Neural crest cell (in vitro differentiated cells): ENCODE results near the gene CDC42EP3. TPM values are rescaled to one million over a fixed set of nuclear protein-coding genes. Genes with fewer than 3 reads are reported as not detected.

ENCODE experiments used
- DNase-seq: peaks from one replicate; pipeline ENCODE4 v3.0.0; 2021; ENCODE audit warnings: low read depth, mixed read lengths, low spot score
- H3K27ac Mint-ChIP-seq: one replicate; pipeline ENCODE4 v1.8.0; 2021; ENCODE audit warnings: mild to moderate bottlenecking, mixed read lengths; ENCODE audit not compliant: unreplicated experiment
- H3K27me3 Mint-ChIP-seq: 2 replicates; pipeline ENCODE4 v1.8.0; 2021; ENCODE audit warnings: low read depth, mild to moderate bottlenecking, mixed read lengths
- H3K36me3 Mint-ChIP-seq: 2 replicates; pipeline ENCODE4 v1.8.0; 2021; ENCODE audit warnings: low read depth, mild to moderate bottlenecking, mixed read lengths
- H3K4me1 Mint-ChIP-seq: 2 replicates; pipeline ENCODE4 v1.8.0; 2021; ENCODE audit warnings: mixed read lengths
- H3K4me3 Mint-ChIP-seq: one replicate; pipeline ENCODE4 v1.8.0; 2021; ENCODE audit warnings: mild to moderate bottlenecking, mixed read lengths
- H3K9me3 Mint-ChIP-seq: 2 replicates; pipeline ENCODE4 v1.8.0; 2021; ENCODE audit warnings: mixed read lengths
- CTCF ChIP-seq: fragments of 200-600 bp; sonication (generic); conservative IDR thresholded peaks from 2 replicates; pipeline ENCODE4 v1.5.0; 2021; ENCODE audit warnings: antibody characterized with exemption, mild to moderate bottlenecking
- total RNA-seq: library from RNA; stranded (reverse); gene quantifications from 2 replicates; pipeline ENCODE4 v1.2.1, GENCODE V29; 2021

The CDC42EP3 gene
- total RNA-seq, 1 donor from 2014 or later = 15.7 TPM

GRCh38 chr2:37706334-37707183, 35.1 kb upstream of the CDC42EP3 start:
- no peak for DNase-seq
- Mint-ChIP-seq H3K36me3 (peaks cover 5% of the 10 kb centered on the region), H3K4me1 (no peaks in the 10 kb centered on the region), H3K27me3 (no peaks in the 10 kb centered on the region), H3K4me3 (no peak overlapping the region), H3K9me3 (peaks cover 11% of the 10 kb centered on the region), H3K27ac (no peak overlapping the region)
- TF ChIP-seq CTCF = no peak

GRCh38 chr2:37705191-37705590, 33.7 kb upstream of the CDC42EP3 start:
- no peak for TF ChIP-seq CTCF
- Mint-ChIP-seq H3K27ac (no peak overlapping the region), H3K36me3 (peaks cover 5% of the 10 kb centered on the region), H3K27me3 (no peaks in the 10 kb centered on the region), H3K9me3 (peaks cover 11% of the 10 kb centered on the region), H3K4me3 (no peak overlapping the region), H3K4me1 (no peaks in the 10 kb centered on the region)
- no peak for DNase-seq

- Mint-ChIP-seq H3K4me3 (no peak overlapping the region), H3K27ac (no peak overlapping the region), H3K9me3 (peaks cover 13% of the 10 kb centered on the region), H3K4me1 (peaks cover 4% of the 10 kb centered on the region), H3K27me3 (no peaks in the 10 kb centered on the region), H3K36me3 (peaks cover 5% of the 10 kb centered on the region)
- DNase-seq = no peak
- no peak for TF ChIP-seq CTCF
Measured at GRCh38 chr2:37698931-37699481, 27.6 kb upstream of the CDC42EP3 start.

DNA sequence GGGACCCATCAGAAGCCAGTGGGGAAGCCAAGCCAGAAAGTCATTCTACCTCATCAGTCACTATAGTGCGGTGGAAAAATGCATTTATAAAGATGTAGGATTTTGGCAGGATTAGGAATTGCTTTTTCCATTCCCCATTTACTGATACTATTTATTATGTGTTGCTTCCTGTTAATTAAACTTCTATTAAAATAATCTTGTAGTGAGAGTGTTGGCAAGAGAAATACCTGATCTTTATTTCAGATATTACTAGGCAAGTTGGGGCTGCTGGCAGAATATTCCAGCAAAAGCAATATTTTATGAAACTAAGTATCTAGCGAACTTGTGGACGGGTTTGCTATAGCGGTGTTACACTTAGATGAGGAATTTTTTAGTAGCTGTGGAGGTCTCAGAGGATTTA, 23.9 kb upstream of the CDC42EP3 start:
- Mint-ChIP-seq H3K36me3 (no peaks in the 10 kb centered on the region), H3K4me1 (peaks cover 4% of the 10 kb centered on the region), H3K27me3 (no peaks in the 10 kb centered on the region), H3K27ac (no peak overlapping the region), H3K9me3 (peaks cover 4% of the 10 kb centered on the region), H3K4me3 (no peak overlapping the region)
- no peak for TF ChIP-seq CTCF
- DNase-seq = no peak

- no peaks in the 10 kb centered on the region for H3K36me3 Mint-ChIP-seq
- DNase-seq = no peak
Measured at GRCh38 chr2:37692711-37693110, 21.3 kb upstream of the CDC42EP3 start.

More at GRCh38 chr2:37692711-37693110, 21.3 kb upstream of the CDC42EP3 start:
- Mint-ChIP-seq H3K4me3 (no peak overlapping the region), H3K4me1 (peaks cover 12% of the 10 kb centered on the region), H3K27ac (no peak overlapping the region), H3K9me3 (no peaks in the 10 kb centered on the region), H3K27me3 (no peaks in the 10 kb centered on the region)
- no peak for TF ChIP-seq CTCF
